Panc1 (cell line): ENCODE measurements around the gene RAB40B. TPM values are rescaled to one million over a fixed set of nuclear protein-coding genes. Genes with fewer than 3 reads are reported as not detected.

Experiments used
- ATAC-seq: fragments of 200-7000 bp; cut with Tn5 transposase; 2 replicates; pipeline ENCODE4 v1.9.1; 2020; ENCODE audit warnings: mild to moderate bottlenecking, moderate library complexity
- BruUV-seq: library from RNA; stranded (reverse); fragments of 400-500 nt; replicated peaks from 2 replicates; lab custom pipeline; 2021; lab: Mats Ljungman, UMichigan
- CTCF ChIA-PET: fragments of 300-600 bp; sonication (Branson Sonifier 250); formaldehyde crosslinking; loops from one replicate; lab custom pipeline; 2022; ENCODE audit warnings: antibody characterized with exemption; lab: Charles Lee
- POLR2A ChIA-PET: fragments of 300-600 bp; sonication (Branson Sonifier 250); formaldehyde crosslinking; loops from one replicate; lab custom pipeline; 2022; ENCODE audit warnings: antibody characterized with exemption; lab: Charles Lee
- DNase-seq: peaks from one replicate; pipeline ENCODE4 v3.0.0-alpha.2; 2010; ENCODE audit warnings: low read depth, low spot score
- H3K27ac ChIP-seq: 2 replicates; pipeline ENCODE4 v1.5.1; 2011; ENCODE audit warnings: mild to moderate bottlenecking, low read length, inconsistent platforms
- H3K27me3 ChIP-seq: fragments of 200-500 bp; sonication (Bioruptor generic); 2 replicates; pipeline ENCODE4 v1.6.0; 2014; ENCODE audit warnings: low read length, inconsistent platforms; ENCODE audit not compliant: control insufficient read depth, insufficient read depth
- H3K36me3 ChIP-seq: fragments of 200-500 bp; sonication (Bioruptor generic); 2 replicates; pipeline ENCODE4 v1.5.1; 2014; ENCODE audit warnings: inconsistent platforms, mild to moderate bottlenecking, low read length, moderate library complexity; ENCODE audit not compliant: control insufficient read depth, insufficient read depth
- H3K4me1 ChIP-seq: 2 replicates; pipeline ENCODE4 v1.5.1; 2011; ENCODE audit warnings: inconsistent platforms, mild to moderate bottlenecking, low read length, moderate library complexity; ENCODE audit not compliant: control insufficient read depth, insufficient read depth
- H3K4me3 ChIP-seq, 2 experiments: 2 replicates each; pipeline ENCODE4 v1.5.1; 2011 to 2012; ENCODE audit warnings: low read depth in 2 of 2, low read length in 2 of 2, mild to moderate bottlenecking in 2 of 2, inconsistent platforms in 1 of 2, moderate library complexity in 1 of 2
- H3K9me3 ChIP-seq: fragments of 200-500 bp; sonication (Bioruptor generic); 2 replicates; pipeline ENCODE4 v1.5.1; 2014; ENCODE audit warnings: low read depth, mild to moderate bottlenecking, inconsistent platforms, low read length, moderate library complexity; ENCODE audit not compliant: control insufficient read depth, insufficient read depth
- POLR2AphosphoS5 ChIP-seq: IDR thresholded peaks from 2 replicates; pipeline ENCODE4 v1.6.1; 2012; ENCODE audit warnings: mild to moderate bottlenecking, low read depth, low read length, moderate library complexity
- REST ChIP-seq, 2 experiments: IDR thresholded peaks; 2 replicates each; pipeline ENCODE4 v1.6.1; 2011 to 2012; ENCODE audit warnings: low read depth in 2 of 2, control low read depth in 1 of 2, low read length in 1 of 2, mild to moderate bottlenecking in 1 of 2, moderate library complexity in 1 of 2; ENCODE audit not compliant: insufficient read depth in 1 of 2
- SIN3A ChIP-seq: IDR thresholded peaks from 2 replicates; pipeline ENCODE4 v1.6.1; 2012; ENCODE audit warnings: low read depth, mild to moderate bottlenecking, low read length, moderate library complexity, borderline replicate concordance; ENCODE audit not compliant: insufficient read depth
- TCF7L2 ChIP-seq: IDR thresholded peaks from 2 replicates; pipeline ENCODE4 v1.6.1; 2011; ENCODE audit warnings: mild to moderate bottlenecking, low read depth, low read length, inconsistent platforms
- in situ Hi-C: cut with HindIII; loops from 2 replicates; pipeline ENCODE4 v1.10.0; 2016; ENCODE audit warnings: low sequenced_read_pairs, low pct_unique_long_range_greater_than_20kb
- intact Hi-C: fragments of 100-400 bp; cut with micrococcal nuclease; formaldehyde crosslinking; loops from one replicate; pipeline ENCODE4 v1.10.0; 2022; ENCODE audit not compliant: unreplicated experiment
- total RNA-seq: library from RNA; stranded (reverse); gene quantifications from one replicate; pipeline ENCODE4 v1.2.1, GENCODE V29; 2021; ENCODE audit not compliant: unreplicated experiment
- TF ChIP-seq, protein P1 (sequence below): fragments of 450-650 bp; IDR thresholded peaks from 2 replicates; pipeline ENCODE4 v1.5.1; 2017; ENCODE audit warnings: mild to moderate bottlenecking

Gene RAB40B
- total RNA-seq, 1 experiment from 2014 or later: 7.1 TPM

DNA sequence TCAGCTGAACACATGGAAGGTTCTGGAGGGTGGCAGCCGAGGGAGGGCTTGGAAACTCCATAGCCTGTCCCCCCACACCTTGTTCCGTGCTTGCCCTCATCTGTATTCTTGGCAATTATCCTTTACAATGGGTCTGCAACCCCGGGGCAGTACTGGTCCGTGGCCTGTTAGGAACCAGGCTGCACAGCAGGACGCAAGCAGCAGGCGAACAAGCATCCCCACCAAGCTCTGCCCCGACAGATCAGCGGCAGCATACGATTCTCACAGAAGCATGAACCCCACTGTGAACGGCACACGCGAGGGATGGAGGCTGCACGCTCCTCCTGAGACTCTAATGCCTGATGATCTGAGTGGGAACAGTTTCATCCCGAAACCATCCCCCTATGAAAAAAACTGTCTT lies 56.5 kb downstream of the RAB40B start:
- Histone ChIP-seq H3K36me3 (peaks cover 23% of the 10 kb centered on the region), H3K4me3 (no peak overlapping the region), H3K9me3 (no peaks in the 10 kb centered on the region), H3K27me3 (no peaks in the 10 kb centered on the region), H3K27ac (no peak overlapping the region), H3K4me1 (peaks cover 4% of the 10 kb centered on the region; the same call in 1 of the 2 replicates)
- TF ChIP-seq TCF7L2: no peak
- TF ChIP-seq REST (IDR thresholded peaks at IDR 0.05; ENCODE audit: insufficient read depth in 1 of 2, low read depth in 2 of 2, low read length in 1 of 2): no peak
- TF ChIP-seq POLR2AphosphoS5: no peak
- no peak for TF ChIP-seq SIN3A
- TF ChIP-seq, protein P1, sequence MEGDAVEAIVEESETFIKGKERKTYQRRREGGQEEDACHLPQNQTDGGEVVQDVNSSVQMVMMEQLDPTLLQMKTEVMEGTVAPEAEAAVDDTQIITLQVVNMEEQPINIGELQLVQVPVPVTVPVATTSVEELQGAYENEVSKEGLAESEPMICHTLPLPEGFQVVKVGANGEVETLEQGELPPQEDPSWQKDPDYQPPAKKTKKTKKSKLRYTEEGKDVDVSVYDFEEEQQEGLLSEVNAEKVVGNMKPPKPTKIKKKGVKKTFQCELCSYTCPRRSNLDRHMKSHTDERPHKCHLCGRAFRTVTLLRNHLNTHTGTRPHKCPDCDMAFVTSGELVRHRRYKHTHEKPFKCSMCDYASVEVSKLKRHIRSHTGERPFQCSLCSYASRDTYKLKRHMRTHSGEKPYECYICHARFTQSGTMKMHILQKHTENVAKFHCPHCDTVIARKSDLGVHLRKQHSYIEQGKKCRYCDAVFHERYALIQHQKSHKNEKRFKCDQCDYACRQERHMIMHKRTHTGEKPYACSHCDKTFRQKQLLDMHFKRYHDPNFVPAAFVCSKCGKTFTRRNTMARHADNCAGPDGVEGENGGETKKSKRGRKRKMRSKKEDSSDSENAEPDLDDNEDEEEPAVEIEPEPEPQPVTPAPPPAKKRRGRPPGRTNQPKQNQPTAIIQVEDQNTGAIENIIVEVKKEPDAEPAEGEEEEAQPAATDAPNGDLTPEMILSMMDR: no peak
- in situ Hi-C loops (no loop called here), intact Hi-C loops (no loop called here)
- CTCF ChIA-PET: no interaction called here
- DNase-seq (no peak), ATAC-seq (no peak)
- POLR2A ChIA-PET: no interaction called here
- no TSS peak for BruUV-seq

DNA sequence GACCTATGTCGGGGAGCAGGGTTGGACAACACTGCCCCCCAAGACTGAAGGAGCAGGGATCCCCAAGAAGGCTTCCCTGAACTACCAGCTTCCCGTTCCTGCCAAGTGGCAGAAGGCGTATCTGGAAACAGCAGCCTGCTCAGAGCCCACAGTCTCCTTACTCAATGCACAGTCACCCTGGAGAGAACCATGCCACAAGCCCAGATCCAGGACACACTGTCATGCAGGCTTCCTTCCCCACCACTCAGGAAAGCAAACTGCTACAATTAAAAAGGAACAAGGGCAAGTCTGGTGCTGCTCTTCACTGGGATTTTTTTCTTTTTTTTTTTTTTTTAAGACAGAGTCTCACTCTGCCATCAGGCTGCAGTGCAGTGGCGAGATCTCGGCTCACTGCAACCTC lies 58.5 kb downstream of the RAB40B start:
- Histone ChIP-seq H3K27me3 (no peaks in the 10 kb centered on the region), H3K4me3 (no peak overlapping the region), H3K9me3 (no peaks in the 10 kb centered on the region), H3K4me1 (no peaks in the 10 kb centered on the region), H3K27ac (no peak overlapping the region), H3K36me3 (peaks cover 23% of the 10 kb centered on the region)
- ChIA-PET CTCF (no interaction called here), POLR2A (interaction anchor here (0.6 to 0.7 kb wide), 3 partner anchors 8 to 141 kb away, joined by 4 to 16 read pairs (median 5); no protein-coding TSS in a partner anchor)
- TF ChIP-seq REST (IDR thresholded peaks at IDR 0.05; ENCODE audit: insufficient read depth in 1 of 2, low read depth in 2 of 2, low read length in 1 of 2): no peak
- TF ChIP-seq POLR2AphosphoS5: no peak
- no peak for TF ChIP-seq SIN3A
- TF ChIP-seq TCF7L2: no peak
- TF ChIP-seq, protein P1: no peak
- ATAC-seq (no peak), DNase-seq (no peak)
- in situ Hi-C loops: no loop called here
- no TSS peak for BruUV-seq
- intact Hi-C loops: no loop called here
